SIG-M5 treated with dmso at 0.1 percent for 504 hours (cell line): Measurements from ENCODE around the gene DEPP1.

ENCODE experiments used
- DNase-seq: peaks from one replicate; lab custom pipeline; 2025; ENCODE audit not compliant: unreplicated experiment; lab: John Stamatoyannopoulos, UW

The DEPP1 gene

GRCh38 chr10:44993922-44994751 is 15.5 kb upstream of the DEPP1 start:
- DNase-seq: no peak

- no peak for DNase-seq
Measured at GRCh38 chr10:44993226-44993921, 14.8 kb upstream of the DEPP1 start.

- no peak for DNase-seq
Measured at GRCh38 chr10:44992732-44993225, 14.2 kb upstream of the DEPP1 start.

GRCh38 chr10:44992070-44992731 is 13.6 kb upstream of the DEPP1 start:
- DNase-seq: no peak

- DNase-seq: no peak
Measured at GRCh38 chr10:44991571-44991970, 13.0 kb upstream of the DEPP1 start.

GRCh38 chr10:44990965-44991364 is 12.4 kb upstream of the DEPP1 start:
- DNase-seq: no peak

GRCh38 chr10:44990302-44990655 is 11.7 kb upstream of the DEPP1 start:
- DNase-seq: no peak

GRCh38 chr10:44989597-44990301 is 11.1 kb upstream of the DEPP1 start:
- no peak for DNase-seq

- DNase-seq: no peak
Measured at GRCh38 chr10:44988957-44989585, 10.5 kb upstream of the DEPP1 start.

- DNase-seq: no peak
Measured at GRCh38 chr10:44986670-44987069, 8.1 kb upstream of the DEPP1 start.

GRCh38 chr10:44986179-44986578 is 7.6 kb upstream of the DEPP1 start:
- DNase-seq: no peak

- DNase-seq: no peak
Measured at GRCh38 chr10:44985175-44985681, 6.6 kb upstream of the DEPP1 start.

GRCh38 chr10:44984671-44985101 is 6.1 kb upstream of the DEPP1 start:
- no peak for DNase-seq

GRCh38 chr10:44983895-44984278 is 5.3 kb upstream of the DEPP1 start:
- DNase-seq: no peak

GRCh38 chr10:44983066-44983894 is 4.7 kb upstream of the DEPP1 start:
- DNase-seq: no peak

GRCh38 chr10:44982496-44982895 is 3.9 kb upstream of the DEPP1 start:
- DNase-seq: no peak

GRCh38 chr10:44982114-44982460 is 3.5 kb upstream of the DEPP1 start:
- DNase-seq: no peak

GRCh38 chr10:44981172-44982113 is 2.8 kb upstream of the DEPP1 start:
- peak; percentile 18 for DNase-seq
